Measurements from ENCODE around the gene GLA. TPM values are rescaled to one million over a fixed set of nuclear protein-coding genes. Genes with fewer than 3 reads are reported as not detected.

Gene GLA
- total and polyA plus RNA-seq, 2 donors (not counting 1 experiment from before 2014, with no cell fraction given): 22.1 to 42.7 TPM

DNA sequence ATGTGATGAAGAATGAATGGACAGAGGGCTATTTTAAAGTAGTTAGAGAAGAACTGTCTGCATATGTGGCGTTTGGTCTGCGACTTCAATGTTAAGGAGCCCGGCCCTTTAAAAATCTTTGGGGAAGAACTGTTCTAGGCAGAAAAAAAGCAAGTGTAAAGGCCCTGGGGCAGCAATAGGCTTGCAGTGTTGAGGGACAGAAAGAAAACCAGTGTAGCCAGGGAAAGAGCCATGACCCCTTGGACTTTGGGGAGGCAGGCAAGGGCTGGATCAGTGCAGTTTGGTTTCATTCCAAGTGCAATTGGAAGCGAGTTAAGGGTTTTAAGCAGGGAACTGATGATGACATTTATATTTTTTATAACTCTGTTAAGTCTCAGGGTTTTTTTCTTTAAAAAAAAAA, 7.9 kb downstream of the GLA start:
- H3K4me1 ChIP-seq (ENCODE audit: control insufficient read depth in 2 of 2, insufficient read depth in 2 of 2, low read length in 2 of 2): no peaks in the 10 kb centered on the region
- H2AFZ ChIP-seq (ENCODE audit: insufficient read depth, low read depth, low read length, poor library complexity, severe bottlenecking): no peak overlapping the region
- Mint-ChIP-seq H3K27ac (no peak overlapping the region), H3K4me1 (peaks cover 2% of the 10 kb centered on the region), H3K4me3 (no peak overlapping the region), H3K27me3 (no peaks in the 10 kb centered on the region), H3K9me3 (ENCODE audit: insufficient read depth) (no peaks in the 10 kb centered on the region)
- no peak for DNase-seq
- TF ChIP-seq EZH2 (IDR thresholded peaks at IDR 0.05; ENCODE audit: borderline replicate concordance, insufficient read depth, low read depth, low read length, poor library complexity, severe bottlenecking): no peak
- TF ChIP-seq, protein P1, sequence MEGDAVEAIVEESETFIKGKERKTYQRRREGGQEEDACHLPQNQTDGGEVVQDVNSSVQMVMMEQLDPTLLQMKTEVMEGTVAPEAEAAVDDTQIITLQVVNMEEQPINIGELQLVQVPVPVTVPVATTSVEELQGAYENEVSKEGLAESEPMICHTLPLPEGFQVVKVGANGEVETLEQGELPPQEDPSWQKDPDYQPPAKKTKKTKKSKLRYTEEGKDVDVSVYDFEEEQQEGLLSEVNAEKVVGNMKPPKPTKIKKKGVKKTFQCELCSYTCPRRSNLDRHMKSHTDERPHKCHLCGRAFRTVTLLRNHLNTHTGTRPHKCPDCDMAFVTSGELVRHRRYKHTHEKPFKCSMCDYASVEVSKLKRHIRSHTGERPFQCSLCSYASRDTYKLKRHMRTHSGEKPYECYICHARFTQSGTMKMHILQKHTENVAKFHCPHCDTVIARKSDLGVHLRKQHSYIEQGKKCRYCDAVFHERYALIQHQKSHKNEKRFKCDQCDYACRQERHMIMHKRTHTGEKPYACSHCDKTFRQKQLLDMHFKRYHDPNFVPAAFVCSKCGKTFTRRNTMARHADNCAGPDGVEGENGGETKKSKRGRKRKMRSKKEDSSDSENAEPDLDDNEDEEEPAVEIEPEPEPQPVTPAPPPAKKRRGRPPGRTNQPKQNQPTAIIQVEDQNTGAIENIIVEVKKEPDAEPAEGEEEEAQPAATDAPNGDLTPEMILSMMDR (IDR thresholded peaks at IDR 0.05): no peak
- ChIA-PET CTCF (no interaction called here), POLR2A (no interaction called here)
- peaks cover 3% of the 10 kb centered on the region for H3K79me2 ChIP-seq (ENCODE audit: control insufficient read depth, insufficient read depth, low read length)
- ATAC-seq (ENCODE audit: low read depth): no peak
- no peaks in the 10 kb centered on the region for H3K27me3 ChIP-seq (replicated peaks in 1 of 4; ENCODE audit: control extremely low read depth in 1 of 4, control insufficient read depth in 3 of 4, insufficient read depth in 4 of 4, low read length in 3 of 4)
- no peak overlapping the region for H3K4me2 ChIP-seq (replicated peaks; ENCODE audit: low read depth, low read length, poor library complexity, severe bottlenecking)
- no peak overlapping the region for H3K9ac ChIP-seq (ENCODE audit: low read length)
- H3K4me3 ChIP-seq (ENCODE audit: control extremely low read depth in 1 of 5, extremely low read depth in 1 of 5, insufficient read depth in 1 of 5, low read depth in 2 of 5, low read length in 4 of 5): no peak overlapping the region
- 100% methylated on average over 3 of the region's 4 CpGs for WGBS (ENCODE audit: insufficient coverage)
- H3K27ac ChIP-seq (ENCODE audit: low read length in 2 of 2): no peak overlapping the region
- no peaks in the 10 kb centered on the region for H4K20me1 ChIP-seq (ENCODE audit: control insufficient read depth, insufficient read depth, low read length, poor library complexity, severe bottlenecking)
- peaks cover 0 to 8% of the 10 kb centered on the region in 2 experiments for H3K36me3 ChIP-seq (replicated peaks in 1 of 2; ENCODE audit: control extremely low read depth in 1 of 2, control insufficient read depth in 1 of 2, extremely low read depth in 1 of 2, insufficient read depth in 2 of 2, low read length in 1 of 2)
- intact Hi-C loops (cut with micrococcal nuclease): no loop called here
- no peaks in the 10 kb centered on the region for H3K9me3 ChIP-seq (ENCODE audit: control extremely low read depth in 1 of 3, control insufficient read depth in 2 of 3, insufficient read depth in 1 of 3, low read length in 2 of 3)

DNA sequence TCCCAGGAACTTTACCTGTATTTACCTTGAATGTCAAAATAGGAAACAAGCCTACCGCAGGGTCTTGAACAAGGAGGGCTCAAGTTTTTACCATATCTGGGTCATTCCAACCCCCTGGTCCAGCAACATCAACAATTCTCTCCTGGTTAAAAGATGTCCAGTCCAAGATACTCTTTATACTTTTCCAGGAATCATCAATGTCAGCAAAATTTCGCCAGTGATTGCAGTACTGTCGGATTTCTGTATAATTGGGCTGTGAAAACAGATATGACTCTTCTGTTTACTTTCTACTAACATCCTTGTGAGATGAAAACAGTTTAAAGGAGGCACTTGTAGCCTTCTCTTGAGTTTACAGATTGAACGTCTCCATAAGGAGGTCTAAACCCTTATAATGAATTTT, 9.0 kb downstream of the GLA start:
- DNase-seq: no peak
- ChIA-PET POLR2A (no interaction called here), CTCF (no interaction called here)
- H3K27ac ChIP-seq (ENCODE audit: low read length in 2 of 2): no peak overlapping the region
- TF ChIP-seq EZH2 (IDR thresholded peaks at IDR 0.05; ENCODE audit: borderline replicate concordance, insufficient read depth, low read depth, low read length, poor library complexity, severe bottlenecking): no peak
- TF ChIP-seq, protein P1 (IDR thresholded peaks at IDR 0.05): no peak
- H3K36me3 ChIP-seq (replicated peaks in 1 of 2; ENCODE audit: control extremely low read depth in 1 of 2, control insufficient read depth in 1 of 2, extremely low read depth in 1 of 2, insufficient read depth in 2 of 2, low read length in 1 of 2): peaks cover 0 to 7% of the 10 kb centered on the region in 2 experiments
- H3K27me3 ChIP-seq (replicated peaks in 1 of 4; ENCODE audit: control extremely low read depth in 1 of 4, control insufficient read depth in 3 of 4, insufficient read depth in 4 of 4, low read length in 3 of 4): no peaks in the 10 kb centered on the region
- peaks cover 6% of the 10 kb centered on the region for H3K4me1 Mint-ChIP-seq
- peaks cover under 1% of the 10 kb centered on the region for H3K79me2 ChIP-seq (ENCODE audit: control insufficient read depth, insufficient read depth, low read length)
- H3K9me3 ChIP-seq (ENCODE audit: control extremely low read depth in 1 of 3, control insufficient read depth in 2 of 3, insufficient read depth in 1 of 3, low read length in 2 of 3): no peaks in the 10 kb centered on the region
- intact Hi-C loops (cut with micrococcal nuclease): no loop called here
- no peak for ATAC-seq (ENCODE audit: low read depth)
- no peaks in the 10 kb centered on the region for H3K9me3 Mint-ChIP-seq (ENCODE audit: insufficient read depth)
- H3K27me3 Mint-ChIP-seq: no peaks in the 10 kb centered on the region
- no peak overlapping the region for H3K4me3 Mint-ChIP-seq
- no peak overlapping the region for H3K27ac Mint-ChIP-seq
- H3K4me2 ChIP-seq (replicated peaks; ENCODE audit: low read depth, low read length, poor library complexity, severe bottlenecking): no peak overlapping the region
- no peaks in the 10 kb centered on the region for H3K4me1 ChIP-seq (ENCODE audit: control insufficient read depth in 2 of 2, insufficient read depth in 2 of 2, low read length in 2 of 2)
- H2AFZ ChIP-seq (ENCODE audit: insufficient read depth, low read depth, low read length, poor library complexity, severe bottlenecking): no peak overlapping the region
- no peak overlapping the region for H3K4me3 ChIP-seq (ENCODE audit: control extremely low read depth in 1 of 5, extremely low read depth in 1 of 5, insufficient read depth in 1 of 5, low read depth in 2 of 5, low read length in 4 of 5)
- no peaks in the 10 kb centered on the region for H4K20me1 ChIP-seq (ENCODE audit: control insufficient read depth, insufficient read depth, low read length, poor library complexity, severe bottlenecking)
- WGBS (ENCODE audit: insufficient coverage): 100% methylated on average over 1 of the region's 4 CpGs
- no peak overlapping the region for H3K9ac ChIP-seq (ENCODE audit: low read length)
